Mesendoderm (in vitro differentiated cells): ENCODE data around the gene FAM3A.

ENCODE experiments used
- DNase-seq: peaks from one replicate; pipeline ENCODE4 v3.0.0; 2013
- H2AK5ac ChIP-seq: 2 replicates; pipeline ENCODE4 v1.6.1; 2013; ENCODE audit warnings: low read length, inconsistent platforms
- H2BK120ac ChIP-seq: 2 replicates; pipeline ENCODE4 v1.6.1; 2013; ENCODE audit warnings: low read depth, mild to moderate bottlenecking, low read length, moderate library complexity, mixed read lengths
- H2BK15ac ChIP-seq: replicated peaks from 2 replicates; pipeline ENCODE4 v1.6.1; 2013; ENCODE audit warnings: low read depth, mild to moderate bottlenecking, moderate library complexity
- H2BK5ac ChIP-seq: 2 replicates; pipeline ENCODE4 v1.6.1; 2013; ENCODE audit warnings: low read length, inconsistent platforms
- H3K18ac ChIP-seq: 2 replicates; pipeline ENCODE4 v1.6.1; 2013; ENCODE audit warnings: mild to moderate bottlenecking, low read length, mixed read lengths
- H3K23ac ChIP-seq: one replicate; pipeline ENCODE4 v1.6.1; 2013; ENCODE audit warnings: low read length
- H3K27ac ChIP-seq: 2 replicates; pipeline ENCODE4 v1.5.1; 2013; ENCODE audit warnings: low read depth, mild to moderate bottlenecking, inconsistent platforms, low read length, moderate library complexity
- H3K27me3 ChIP-seq: 2 replicates; pipeline ENCODE4 v1.6.1; 2013; ENCODE audit warnings: low read length, control low read depth, mild to moderate bottlenecking, inconsistent platforms; ENCODE audit not compliant: insufficient read depth, poor library complexity
- H3K36me3 ChIP-seq: 2 replicates; pipeline ENCODE4 v1.6.1; 2013; ENCODE audit warnings: low read length, inconsistent platforms; ENCODE audit not compliant: control insufficient read depth, insufficient read depth
- H3K4ac ChIP-seq: one replicate; pipeline ENCODE4 v1.6.1; 2013; ENCODE audit warnings: low read depth, mild to moderate bottlenecking, low read length, moderate library complexity
- H3K4me1 ChIP-seq: 2 replicates; pipeline ENCODE4 v1.6.1; 2013; ENCODE audit warnings: low read depth, low read length, inconsistent platforms; ENCODE audit not compliant: control insufficient read depth
- H3K4me2 ChIP-seq: 2 replicates; pipeline ENCODE4 v1.6.1; 2013; ENCODE audit warnings: low read length
- H3K4me3 ChIP-seq: 2 replicates; pipeline ENCODE4 v1.5.1; 2013; ENCODE audit warnings: mild to moderate bottlenecking, low read length
- H3K56ac ChIP-seq: one replicate; pipeline ENCODE4 v1.6.1; 2013; ENCODE audit warnings: low read length
- H3K79me1 ChIP-seq: 2 replicates; pipeline ENCODE4 v1.6.1; 2013; ENCODE audit warnings: low read length, inconsistent platforms
- H3K79me2 ChIP-seq: 2 replicates; pipeline ENCODE4 v1.6.1; 2013; ENCODE audit warnings: mild to moderate bottlenecking, low read length; ENCODE audit not compliant: control insufficient read depth, insufficient read depth
- H3K9ac ChIP-seq: 2 replicates; pipeline ENCODE4 v1.6.1; 2013; ENCODE audit warnings: low read length, inconsistent platforms
- H4K5ac ChIP-seq: one replicate; pipeline ENCODE4 v1.6.1; 2013; ENCODE audit warnings: low read length
- H4K8ac ChIP-seq: one replicate; pipeline ENCODE4 v1.6.1; 2013; ENCODE audit warnings: low read depth, mild to moderate bottlenecking, control low read depth, low read length, moderate library complexity
- WGBS: extraction: QIAGEN DNeasy Blood & Tissue Kit; methylation state at CpG from one replicate; pipeline ENCODE4 v1.1.7; 2013; ENCODE audit warnings: low lambda C conversion rate, missing lambda C conversion rate; ENCODE audit not compliant: insufficient coverage; ENCODE audit errors: extremely low coverage; 5-methylcytosine and 5-hydroxymethylcytosine counted together

Gene FAM3A

GRCh38 chrX:154530286-154530685, 14.3 kb upstream of the FAM3A start:
- no peak overlapping the region for H3K4me3 ChIP-seq
- no peak overlapping the region for H2BK5ac ChIP-seq
- H4K5ac ChIP-seq: no peak overlapping the region
- no peaks in the 10 kb centered on the region for H3K79me1 ChIP-seq
- no peaks in the 10 kb centered on the region for H3K4me1 ChIP-seq
- WGBS: no CpG with 5 or more reads among the region's 11 CpGs
- no peak overlapping the region for H2AK5ac ChIP-seq
- no peak overlapping the region for H3K9ac ChIP-seq
- no peak overlapping the region for H3K27ac ChIP-seq
- H3K36me3 ChIP-seq: no peaks in the 10 kb centered on the region
- no peaks in the 10 kb centered on the region for H3K27me3 ChIP-seq
- H3K4me2 ChIP-seq: no peak overlapping the region
- no peak overlapping the region for H3K18ac ChIP-seq
- H2BK120ac ChIP-seq: no peak overlapping the region
- no peak overlapping the region for H3K23ac ChIP-seq
- H2BK15ac ChIP-seq: no peak overlapping the region
- DNase-seq: no peak
- H3K79me2 ChIP-seq: no peaks in the 10 kb centered on the region
- H4K8ac ChIP-seq: no peak overlapping the region
- H3K4ac ChIP-seq: no peak overlapping the region
- H3K56ac ChIP-seq: no peak overlapping the region

- WGBS: no CpG with 5 or more reads among the region's 6 CpGs
- no peak overlapping the region for H3K4ac ChIP-seq
- no peak overlapping the region for H3K23ac ChIP-seq
Observed at GRCh38 chrX:154529206-154529612, 13.2 kb upstream of the FAM3A start.

GRCh38 chrX:154526901-154527675, 11.1 kb upstream of the FAM3A start:
- no CpG with 5 or more reads among the region's 15 CpGs for WGBS
- H3K4me3 ChIP-seq: no peak overlapping the region
- peak; percentile 88 for DNase-seq

More at GRCh38 chrX:154529206-154529612, 13.2 kb upstream of the FAM3A start:
- H2BK15ac ChIP-seq: no peak overlapping the region
- no peak overlapping the region for H3K9ac ChIP-seq
- no peak overlapping the region for H2AK5ac ChIP-seq
- H2BK120ac ChIP-seq: no peak overlapping the region
- H3K18ac ChIP-seq: no peak overlapping the region
- H4K5ac ChIP-seq: no peak overlapping the region
- H3K4me3 ChIP-seq: no peak overlapping the region
- H3K27me3 ChIP-seq: no peaks in the 10 kb centered on the region
- H2BK5ac ChIP-seq: no peak overlapping the region
- no peaks in the 10 kb centered on the region for H3K4me1 ChIP-seq
- H4K8ac ChIP-seq: no peak overlapping the region
- H3K27ac ChIP-seq: no peak overlapping the region
- H3K56ac ChIP-seq: no peak overlapping the region
- H3K4me2 ChIP-seq: no peak overlapping the region
- no peaks in the 10 kb centered on the region for H3K79me2 ChIP-seq
- no peaks in the 10 kb centered on the region for H3K36me3 ChIP-seq
- no peak for DNase-seq
- H3K79me1 ChIP-seq: no peaks in the 10 kb centered on the region

DNA sequence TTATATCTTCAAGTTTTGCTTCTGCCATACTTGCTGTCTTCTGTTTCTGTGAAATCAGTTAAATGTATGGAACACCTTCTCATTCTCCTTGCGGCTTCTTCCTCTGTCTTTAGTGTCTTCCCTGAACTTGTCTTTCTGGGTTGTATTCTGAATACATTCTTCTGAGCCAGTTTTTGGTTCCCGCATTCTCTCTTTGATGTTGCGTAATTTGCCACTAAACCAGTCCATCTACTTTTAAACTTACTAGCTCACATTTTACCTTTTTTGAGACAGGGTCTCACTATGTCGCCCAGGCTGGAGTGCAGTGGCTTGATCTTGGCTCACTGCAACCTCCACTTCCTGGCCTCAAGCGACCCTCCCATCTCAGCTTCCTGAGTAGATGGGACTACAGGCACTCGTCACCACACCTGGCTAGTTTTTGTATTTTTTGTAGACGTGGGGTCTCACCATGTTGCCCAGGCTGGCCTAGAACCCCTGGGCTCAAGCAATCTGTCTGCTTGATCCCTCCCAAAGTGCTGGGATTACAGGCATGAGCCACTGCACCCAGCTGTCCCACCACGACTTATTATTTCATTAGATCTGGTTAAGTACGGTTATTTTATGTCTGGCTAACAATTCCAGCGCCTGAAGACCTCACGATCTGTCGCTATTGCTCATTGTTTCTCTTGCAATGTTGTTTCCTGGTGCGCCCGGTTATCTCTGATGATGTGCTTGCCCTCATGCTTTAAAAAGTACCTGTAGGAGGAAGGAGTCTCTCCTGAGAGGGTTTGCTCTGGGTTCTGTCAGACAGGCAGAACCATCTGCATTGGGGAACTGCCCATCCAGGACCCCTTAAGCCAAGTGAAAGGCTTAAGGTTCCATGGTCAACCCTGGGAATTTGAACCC, 9.8 kb upstream of the FAM3A start:
- Histone ChIP-seq H4K8ac (no peak overlapping the region), H2BK15ac (no peak overlapping the region), H3K4me2 (no peak overlapping the region), H3K9ac (no peak overlapping the region), H3K79me1 (no peaks in the 10 kb centered on the region), H3K36me3 (no peaks in the 10 kb centered on the region), H3K27me3 (no peaks in the 10 kb centered on the region), H2BK120ac (no peak overlapping the region), H3K4me1 (no peaks in the 10 kb centered on the region), H3K18ac (no peak overlapping the region), H3K56ac (no peak overlapping the region), H4K5ac (no peak overlapping the region), H3K27ac (no peak overlapping the region), H2BK5ac (no peak overlapping the region), H3K4ac (no peak overlapping the region), H3K79me2 (no peaks in the 10 kb centered on the region), H3K4me3 (no peak overlapping the region), H3K23ac (no peak overlapping the region), H2AK5ac (no peak overlapping the region)
- no peak for DNase-seq
- WGBS: no CpG with 5 or more reads among the region's 14 CpGs

More at GRCh38 chrX:154526901-154527675, 11.1 kb upstream of the FAM3A start:
- no peak overlapping the region for H2BK15ac ChIP-seq
- H3K23ac ChIP-seq: no peak overlapping the region
- peak overlapping the region; percentile 74 for H3K56ac ChIP-seq
- no peaks in the 10 kb centered on the region for H3K36me3 ChIP-seq
- H3K4me1 ChIP-seq: no peaks in the 10 kb centered on the region
- H2BK120ac ChIP-seq: no peak overlapping the region
- H3K4me2 ChIP-seq: no peak overlapping the region
- no peak overlapping the region for H4K8ac ChIP-seq
- H3K79me2 ChIP-seq: no peaks in the 10 kb centered on the region
- no peak overlapping the region for H2AK5ac ChIP-seq
- H3K27ac ChIP-seq: no peak overlapping the region
- no peaks in the 10 kb centered on the region for H3K79me1 ChIP-seq
- no peaks in the 10 kb centered on the region for H3K27me3 ChIP-seq
- no peak overlapping the region for H2BK5ac ChIP-seq
- peak overlapping the region; percentile 63 for H3K9ac ChIP-seq
- no peak overlapping the region for H3K18ac ChIP-seq
- H3K4ac ChIP-seq: no peak overlapping the region
- no peak overlapping the region for H4K5ac ChIP-seq

GRCh38 chrX:154519389-154519788, 3.4 kb upstream of the FAM3A start:
- Histone ChIP-seq H2BK120ac (no peak overlapping the region), H2BK5ac (no peak overlapping the region)
- WGBS: no CpG with 5 or more reads among the region's 8 CpGs

More at GRCh38 chrX:154519389-154519788, 3.4 kb upstream of the FAM3A start:
- Histone ChIP-seq H3K18ac (no peak overlapping the region), H3K4me3 (no peak overlapping the region), H4K5ac (no peak overlapping the region), H3K4me1 (no peaks in the 10 kb centered on the region), H3K79me1 (no peaks in the 10 kb centered on the region), H3K36me3 (no peaks in the 10 kb centered on the region), H3K9ac (no peak overlapping the region), H2BK15ac (no peak overlapping the region), H2AK5ac (no peak overlapping the region), H3K27me3 (no peaks in the 10 kb centered on the region), H3K56ac (no peak overlapping the region), H3K79me2 (no peaks in the 10 kb centered on the region), H3K4ac (no peak overlapping the region), H3K27ac (no peak overlapping the region), H3K23ac (no peak overlapping the region), H3K4me2 (no peak overlapping the region), H4K8ac (no peak overlapping the region)
- no peak for DNase-seq
